GM12878 (cell line): ENCODE results near the gene ITGA11. TPM values are rescaled to one million over a fixed set of nuclear protein-coding genes. Genes with fewer than 3 reads are reported as not detected.

Source experiments
- ATAC-seq: fragments of 200-7000 bp; cut with Tn5 transposase; 3 replicates; pipeline ENCODE4 v1.9.1; 2020; ENCODE audit warnings: mild to moderate bottlenecking, moderate library complexity
- BruUV-seq: library from RNA; stranded (reverse); fragments of 400-500 nt; replicated peaks from 2 replicates; lab custom pipeline; 2021; lab: Mats Ljungman, UMichigan
- CTCF ChIA-PET: fragments of 300-600 bp; sonication (Branson Sonifier 250); formaldehyde crosslinking; extraction: SDS; loops from one replicate; lab custom pipeline; 2021; ENCODE audit warnings: inconsistent platforms; lab: Yijun Ruan, JAX
- POLR2A ChIA-PET: fragments of 350-600 bp; formaldehyde crosslinking; extraction: SDS; loops from one replicate; lab custom pipeline; 2021; ENCODE audit warnings: inconsistent platforms; lab: Charles Lee
- RAD21 ChIA-PET: fragments of 300-600 bp; sonication (Branson Sonifier 250); formaldehyde crosslinking; loops from one replicate; lab custom pipeline; 2023; ENCODE audit warnings: antibody characterized with exemption; ENCODE audit not compliant: unreplicated experiment; lab: Charles Lee
- SMC1A ChIA-PET: fragments of 300-600 bp; sonication (Branson Sonifier 250); formaldehyde crosslinking; loops from one replicate; lab custom pipeline; 2023; ENCODE audit not compliant: unreplicated experiment, uncharacterized antibody; lab: Charles Lee
- DNase-seq: peaks from one replicate; pipeline ENCODE4 v3.0.0-alpha.2; 2011; ENCODE audit warnings: low read depth, low spot score
- FAIRE-seq: peaks from 3 replicates; lab custom pipeline; 2011; peaks lifted over from hg19 to GRCh38; lab: Jason Lieb, UNC
- H2AFZ ChIP-seq: 2 replicates; pipeline ENCODE4 v1.6.0; 2011; ENCODE audit warnings: low read depth, low read length, control low read depth; ENCODE audit not compliant: control insufficient read depth
- H3K27ac ChIP-seq: 2 replicates; pipeline ENCODE4 v1.5.1; 2011; ENCODE audit warnings: control low read depth; ENCODE audit not compliant: control insufficient read depth, insufficient read depth
- H3K27me3 ChIP-seq, 2 experiments: replicated peaks in 1 of 2; 2 replicates each; pipeline versions ENCODE4 v1.6.0 to v1.6.1; 2011; ENCODE audit warnings: low read length in 1 of 2; ENCODE audit not compliant: control insufficient read depth in 2 of 2, insufficient read depth in 2 of 2
- H3K36me3 ChIP-seq, 2 experiments: 2 replicates each; pipeline ENCODE4 v1.5.1; 2011; ENCODE audit warnings: low read length in 1 of 2; ENCODE audit not compliant: control insufficient read depth in 2 of 2, insufficient read depth in 2 of 2
- H3K4me1 ChIP-seq: 2 replicates; pipeline ENCODE4 v1.6.1; 2011; ENCODE audit warnings: mild to moderate bottlenecking, low read length, moderate library complexity, mixed read lengths; ENCODE audit not compliant: control insufficient read depth, insufficient read depth
- H3K4me2 ChIP-seq: 2 replicates; pipeline ENCODE4 v1.6.0; 2011; ENCODE audit warnings: control low read depth; ENCODE audit not compliant: control insufficient read depth, insufficient read depth
- H3K4me3 ChIP-seq: fragments of 200-600 bp; sonication (generic); 2 replicates; pipeline ENCODE4 v1.5.1; 2016
- H3K79me2 ChIP-seq: 2 replicates; pipeline ENCODE4 v1.6.0; 2011; ENCODE audit warnings: low read length; ENCODE audit not compliant: control insufficient read depth, insufficient read depth
- H3K9ac ChIP-seq: 2 replicates; pipeline ENCODE4 v1.8.0; 2011; ENCODE audit warnings: low read length, control low read depth, mixed read lengths; ENCODE audit not compliant: control insufficient read depth, insufficient read depth
- H3K9me3 ChIP-seq: replicated peaks from 3 replicates; pipeline ENCODE4 v1.5.1; 2011; ENCODE audit warnings: mild to moderate bottlenecking, low read length; ENCODE audit not compliant: control insufficient read depth, insufficient read depth
- H4K20me1 ChIP-seq: 2 replicates; pipeline ENCODE4 v1.6.0; 2011; ENCODE audit not compliant: control insufficient read depth, insufficient read depth
- ATF2 ChIP-seq: IDR thresholded peaks from 2 replicates; pipeline ENCODE4 v1.6.1; 2012; ENCODE audit warnings: low read length, inconsistent platforms
- CREB1 ChIP-seq: IDR thresholded peaks from 2 replicates; pipeline ENCODE4 v1.6.1; 2012; ENCODE audit warnings: low read depth, mild to moderate bottlenecking, inconsistent platforms
- HDAC6 ChIP-seq: fragments of 200-600 bp; sonication (generic); IDR thresholded peaks from one replicate; pipeline ENCODE4 v1.8.0; 2017; ENCODE audit warnings: antibody characterized with exemption; ENCODE audit not compliant: unreplicated experiment
- JUND ChIP-seq: IDR thresholded peaks from 2 replicates; pipeline ENCODE4 v1.6.1; 2012; ENCODE audit warnings: low read depth, mild to moderate bottlenecking, low read length, improper control_type of control experiment, moderate library complexity
- POU2F2 ChIP-seq: IDR thresholded peaks from 3 replicates; pipeline ENCODE4 v1.6.1; 2011; ENCODE audit warnings: low read depth, mild to moderate bottlenecking, low read length, borderline replicate concordance
- SMARCA5 ChIP-seq: fragments of 450-650 bp; IDR thresholded peaks from 2 replicates; pipeline ENCODE4 v1.6.1; 2017; ENCODE audit warnings: mild to moderate bottlenecking
- SMC3 ChIP-seq: IDR thresholded peaks from 2 replicates; pipeline ENCODE4 v1.6.1; 2011; ENCODE audit warnings: low read length, improper control_type of control experiment, borderline replicate concordance
- SREBF2 ChIP-seq: IDR thresholded peaks from 2 replicates; pipeline ENCODE4 v1.6.1; 2012; ENCODE audit warnings: mild to moderate bottlenecking, low read length
- TCF7 ChIP-seq: IDR thresholded peaks from 2 replicates; pipeline ENCODE4 v1.6.1; 2014; ENCODE audit warnings: antibody characterized with exemption, borderline replicate concordance
- YY1 ChIP-seq: IDR thresholded peaks from 2 replicates; pipeline ENCODE4 v1.6.1; 2011; ENCODE audit warnings: low read depth, mild to moderate bottlenecking, low read length
- ZNF207 ChIP-seq: fragments of 450-650 bp; IDR thresholded peaks from 2 replicates; pipeline ENCODE4 v1.6.1; 2014; ENCODE audit warnings: antibody characterized with exemption, mild to moderate bottlenecking, borderline replicate concordance
- ZNF24 ChIP-seq: fragments of 450-650 bp; IDR thresholded peaks from 2 replicates; pipeline ENCODE4 v1.6.1; 2017; ENCODE audit warnings: antibody characterized with exemption, mild to moderate bottlenecking
- ZSCAN29 ChIP-seq: fragments of 450-650 bp; IDR thresholded peaks from 2 replicates; pipeline ENCODE4 v1.6.1; 2017; ENCODE audit warnings: mild to moderate bottlenecking, moderate library complexity
- WGBS: methylation state at CpG from one replicate; pipeline ENCODE4 v1.1.6; 2016; ENCODE audit warnings: low lambda C conversion rate; ENCODE audit not compliant: insufficient replicate concordance, insufficient coverage; ENCODE audit errors: missing lambda C conversion rate; 5-methylcytosine and 5-hydroxymethylcytosine counted together
- in situ Hi-C: fragments of 300-500 bp; cut with MboI; formaldehyde crosslinking; loops from 9 replicates; pipeline ENCODE4 v1.14.3; 2018; ENCODE audit warnings: mixed read lengths
- intact Hi-C: fragments of 100-400 bp; cut with micrococcal nuclease; formaldehyde crosslinking; loops from one replicate; pipeline ENCODE4 v1.14.2; 2022; ENCODE audit not compliant: unreplicated experiment
- polyA plus RNA-seq, 11 experiments: library from polyadenylated mRNA; depleted of rRNA in 4 of 11; unstranded in 6 of 11; stranded (reverse) in 5 of 11; fragments of >200 nt; fragmentation: Nextera tagmentation in 4 of 11; fragmentation: Illumina TruSeq in 1 of 11; extraction: Ambion mirVana in 4 of 11; extraction: Trizol in 1 of 11; gene quantifications; 1 replicate in 1 of 11; 2 replicates in 10 of 11; pipeline versions ENCODE4 v1.2.1 to v1.2.3, GENCODE V29; 2011 to 2016; ENCODE audit warnings: inconsistent platforms in 2 of 11, missing spikeins in 2 of 11, low read depth in 1 of 11
- total RNA-seq, 4 experiments: library from RNA; depleted of rRNA in 3 of 4; stranded (reverse); fragments of >200 nt in 3 of 4; fragmentation: Illumina TruSeq in 1 of 4; extraction: Trizol in 1 of 4; gene quantifications; 2 replicates each; pipeline versions ENCODE4 v1.2.1 to v1.2.3, GENCODE V29; 2013 to 2021

Gene ITGA11
- total and polyA plus RNA-seq, 10 of the 15 experiments (the other 5 are each of a cell fraction or from before 2014, with no cell fraction given): under 0.01 to 0.36 (median 0.13) TPM; not detected in 1

DNA sequence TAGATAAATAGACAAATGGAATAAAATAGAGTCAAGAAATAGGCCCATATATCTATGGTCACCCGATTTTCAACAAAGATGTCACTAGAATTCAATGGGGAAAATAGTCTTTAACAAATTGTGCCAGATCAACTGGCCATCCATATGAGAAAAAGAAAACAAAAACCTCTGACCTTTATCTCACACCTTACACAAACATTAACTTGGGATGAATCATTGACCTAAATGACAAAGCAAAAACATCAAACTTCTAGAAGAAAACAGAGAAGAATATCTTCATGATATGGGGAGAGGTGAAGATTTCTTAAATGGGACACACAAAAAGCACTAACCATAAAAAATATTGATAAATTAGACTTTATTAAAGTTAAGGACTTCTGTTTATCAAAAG lies 31.9 kb downstream of the ITGA11 start:
- Histone ChIP-seq H3K27me3 (no peaks in the 10 kb centered on the region), H2AFZ (no peak overlapping the region), H3K9ac (no peak overlapping the region), H3K9me3 (no peaks in the 10 kb centered on the region; the same call in 2 of the 3 replicates), H4K20me1 (no peaks in the 10 kb centered on the region), H3K4me2 (no peak overlapping the region), H3K36me3 (no peaks in the 10 kb centered on the region), H3K4me1 (no peaks in the 10 kb centered on the region), H3K4me3 (no peak overlapping the region), H3K27ac (no peak overlapping the region), H3K79me2 (no peaks in the 10 kb centered on the region)
- RAD21 ChIA-PET: no interaction called here
- POLR2A ChIA-PET: no interaction called here
- no peak for FAIRE-seq
- intact Hi-C loops: no loop called here
- no peak for ATAC-seq
- no peak for DNase-seq
- TF ChIP-seq TCF7 (no peak), ZNF24 (no peak), SMARCA5 (no peak), ZNF207 (no peak), HDAC6 (no peak), SREBF2 (no peak), JUND (no peak), POU2F2 (no peak), YY1 (no peak), SMC3 (no peak), ZSCAN29 (no peak), CREB1 (no peak), ATF2 (no peak)
- no TSS peak for BruUV-seq
- WGBS: 44% methylated on average over 1 of the region's 1 CpG
- SMC1A ChIA-PET: no interaction called here
- CTCF ChIA-PET: interaction anchor here (1.8 kb wide), 1 partner anchor 150 kb away, joined by 3 read pairs; no protein-coding TSS in a partner anchor
- in situ Hi-C loops: no loop called here
